ENCODE results near the gene KPNA2. TPM values are rescaled to one million over a fixed set of nuclear protein-coding genes. Genes with fewer than 3 reads are reported as not detected.
A peak's percentile ranks its signal among the peaks of the same experiment; 100 is the strongest.
"Not testable (repeated sequence)": the region's sequence is repeated elsewhere in the genome, so short reads cannot be mapped to it uniquely, and the experiment has no call there.

KPNA2 gene
- total RNA-seq, 5 donors from 2014 or later (not counting 1 experiment from before 2014, with no cell fraction given) = 10.1 to 58.1 (median 13.9) TPM

- POLR2A ChIA-PET; H3K4me3 ChIP-seq (ENCODE audit: control insufficient read depth in 1 of 2, extremely low read depth in 1 of 2, low read length in 1 of 2); H3K27ac Mint-ChIP-seq; H3K4me1 ChIP-seq (ENCODE audit: control insufficient read depth in 1 of 2, extremely low read depth in 1 of 2, insufficient read depth in 2 of 2, low read length in 2 of 2); H3K27me3 Mint-ChIP-seq; H3K36me3 Mint-ChIP-seq; H3K36me3 ChIP-seq (ENCODE audit: control insufficient read depth in 2 of 2, extremely low read depth in 1 of 2, insufficient read depth in 1 of 2, low read length in 1 of 2); H3K27ac ChIP-seq (ENCODE audit: low read length); DNase-seq; H3K9me3 ChIP-seq; ATAC-seq (replicated peaks in 1 of 4); H3K27me3 ChIP-seq (replicated peaks in 1 of 2; ENCODE audit: control insufficient read depth in 2 of 2, extremely low read depth in 1 of 2, insufficient read depth in 2 of 2, low read length in 1 of 2); H3K9me3 Mint-ChIP-seq; H3K4me3 Mint-ChIP-seq: not testable (repeated sequence)
- peaks cover 14 to 16% (median 16%) of the 10 kb centered on the region in 3 donors for H3K4me1 Mint-ChIP-seq
- CTCF ChIA-PET = interaction anchor here in 1 of 2 donors (0.6 kb wide), 1 partner anchor 13 kb away, joined by 11 read pairs; the partner anchor contains the start of gene KPNA2
- WGBS (ENCODE audit: insufficient coverage) = 93% methylated on average over 8 of the region's 15 CpGs
Observed at GRCh38 chr17:68022547-68022946, 13.0 kb upstream of the KPNA2 start.

GRCh38 chr17:68029512-68030215 is 5.9 kb upstream of the KPNA2 start:
- no peaks in the 10 kb centered on the region for H3K9me3 ChIP-seq
- WGBS (ENCODE audit: insufficient coverage) = 92% methylated on average over 4 of the region's 8 CpGs
- CTCF ChIA-PET = interaction anchor here in 1 of 2 donors (0.7 kb wide), 1 partner anchor 57 kb away, joined by 6 read pairs; no protein-coding TSS in a partner anchor
- H3K27me3 ChIP-seq (replicated peaks in 1 of 2; ENCODE audit: control insufficient read depth in 2 of 2, extremely low read depth in 1 of 2, insufficient read depth in 2 of 2, low read length in 1 of 2) = no peaks in the 10 kb centered on the region
- POLR2A ChIA-PET = no interaction called here
- no peak overlapping the region for H3K27ac ChIP-seq (ENCODE audit: low read length)
- ATAC-seq (replicated peaks in 1 of 4) = no peak
- no peaks in the 10 kb centered on the region for H3K36me3 ChIP-seq (ENCODE audit: control insufficient read depth in 2 of 2, extremely low read depth in 1 of 2, insufficient read depth in 1 of 2, low read length in 1 of 2)
- no peak for DNase-seq
- H3K27me3 Mint-ChIP-seq = no peaks in the 10 kb centered on the region
- no peaks in the 10 kb centered on the region for H3K4me1 ChIP-seq (ENCODE audit: control insufficient read depth in 1 of 2, extremely low read depth in 1 of 2, insufficient read depth in 2 of 2, low read length in 2 of 2)
- H3K4me1 Mint-ChIP-seq = no peaks in the 10 kb centered on the region
- no peak overlapping the region for H3K27ac Mint-ChIP-seq
- H3K36me3 Mint-ChIP-seq = no peaks in the 10 kb centered on the region
- no peaks in the 10 kb centered on the region for H3K9me3 Mint-ChIP-seq
- H3K4me3 ChIP-seq (ENCODE audit: control insufficient read depth in 1 of 2, extremely low read depth in 1 of 2, low read length in 1 of 2) = no peak overlapping the region
- no peak overlapping the region for H3K4me3 Mint-ChIP-seq

GRCh38 chr17:68033636-68034451 is 1.7 kb upstream of the KPNA2 start:
- Mint-ChIP-seq H3K36me3 (peaks cover 4% of the 10 kb centered on the region), H3K9me3 (no peaks in the 10 kb centered on the region), H3K27ac (no peak overlapping the region), H3K4me1 (peaks cover 8 to 21% (median 14%) of the 10 kb centered on the region in 3 donors), H3K4me3 (no peak overlapping the region), H3K27me3 (no peaks in the 10 kb centered on the region)
- POLR2A ChIA-PET = interaction anchor here in 1 of 2 donors (0.7 kb wide), 1 partner anchor 482 kb away, joined by 3 read pairs; no protein-coding TSS in a partner anchor
- 96% methylated on average over 4 of the region's 7 CpGs for WGBS (ENCODE audit: insufficient coverage)
- ATAC-seq (replicated peaks in 1 of 4) = no peak
- H3K27me3 ChIP-seq (replicated peaks in 1 of 2; ENCODE audit: control insufficient read depth in 2 of 2, extremely low read depth in 1 of 2, insufficient read depth in 2 of 2, low read length in 1 of 2) = no peaks in the 10 kb centered on the region
- no peak for DNase-seq
- CTCF ChIA-PET = no interaction called here
- no peak overlapping the region for H3K4me3 ChIP-seq (ENCODE audit: control insufficient read depth in 1 of 2, extremely low read depth in 1 of 2, low read length in 1 of 2)
- peaks cover 7 to 12% of the 10 kb centered on the region in 2 experiments for H3K4me1 ChIP-seq (ENCODE audit: control insufficient read depth in 1 of 2, extremely low read depth in 1 of 2, insufficient read depth in 2 of 2, low read length in 2 of 2)
- H3K36me3 ChIP-seq (ENCODE audit: control insufficient read depth in 2 of 2, extremely low read depth in 1 of 2, insufficient read depth in 1 of 2, low read length in 1 of 2) = peaks cover 0 to 6% of the 10 kb centered on the region in 2 donors
- no peaks in the 10 kb centered on the region for H3K9me3 ChIP-seq
- H3K27ac ChIP-seq (ENCODE audit: low read length) = no peak overlapping the region

GRCh38 chr17:68034452-68034776 is 1.1 kb upstream of the KPNA2 start:
- Mint-ChIP-seq H3K4me1 (peaks cover 8 to 21% (median 14%) of the 10 kb centered on the region in 3 donors), H3K27ac (no peak overlapping the region), H3K9me3 (no peaks in the 10 kb centered on the region), H3K36me3 (peaks cover 7% of the 10 kb centered on the region), H3K4me3 (no peak overlapping the region), H3K27me3 (no peaks in the 10 kb centered on the region)
- H3K4me3 ChIP-seq (ENCODE audit: control insufficient read depth in 1 of 2, extremely low read depth in 1 of 2, low read length in 1 of 2) = no peak overlapping the region
- no peaks in the 10 kb centered on the region for H3K9me3 ChIP-seq
- peaks cover 0 to 8% of the 10 kb centered on the region in 2 donors for H3K36me3 ChIP-seq (ENCODE audit: control insufficient read depth in 2 of 2, extremely low read depth in 1 of 2, insufficient read depth in 1 of 2, low read length in 1 of 2)
- ChIA-PET CTCF (no interaction called here), POLR2A (no interaction called here)
- H3K27ac ChIP-seq (ENCODE audit: low read length) = no peak overlapping the region
- no peaks in the 10 kb centered on the region for H3K27me3 ChIP-seq (replicated peaks in 1 of 2; ENCODE audit: control insufficient read depth in 2 of 2, extremely low read depth in 1 of 2, insufficient read depth in 2 of 2, low read length in 1 of 2)
- WGBS (ENCODE audit: insufficient coverage) = no CpG with 5 or more reads among the region's 1 CpG
- DNase-seq (no peak), ATAC-seq (replicated peaks in 1 of 4) (no peak)
- H3K4me1 ChIP-seq (ENCODE audit: control insufficient read depth in 1 of 2, extremely low read depth in 1 of 2, insufficient read depth in 2 of 2, low read length in 2 of 2) = peaks cover 7 to 12% of the 10 kb centered on the region in 2 experiments

- Mint-ChIP-seq H3K36me3 (peaks cover 7% of the 10 kb centered on the region), H3K27ac (peak overlapping the region; percentile 53 to 78), H3K9me3 (no peaks in the 10 kb centered on the region), H3K4me3 (peak overlapping the region; percentile 78 to 95 (median 91)), H3K27me3 (no peaks in the 10 kb centered on the region), H3K4me1 (peaks cover 8 to 21% (median 14%) of the 10 kb centered on the region in 3 donors)
- no peaks in the 10 kb centered on the region for H3K27me3 ChIP-seq (replicated peaks in 1 of 2; ENCODE audit: control insufficient read depth in 2 of 2, extremely low read depth in 1 of 2, insufficient read depth in 2 of 2, low read length in 1 of 2)
- peaks cover 0 to 8% of the 10 kb centered on the region in 2 donors for H3K36me3 ChIP-seq (ENCODE audit: control insufficient read depth in 2 of 2, extremely low read depth in 1 of 2, insufficient read depth in 1 of 2, low read length in 1 of 2)
- ATAC-seq (replicated peaks in 1 of 4) = peak; percentile 80 to 89 (median 86)
- POLR2A ChIA-PET = interaction anchor here in 1 of 2 donors (0.6 to 0.8 kb wide), 3 partner anchors 16 to 692 kb away, joined by 4 read pairs; no protein-coding TSS in a partner anchor
- H3K4me3 ChIP-seq (ENCODE audit: control insufficient read depth in 1 of 2, extremely low read depth in 1 of 2, low read length in 1 of 2) = peak overlapping the region in 1 of 2 donors; percentile 23
- peaks cover 7 to 12% of the 10 kb centered on the region in 2 experiments for H3K4me1 ChIP-seq (ENCODE audit: control insufficient read depth in 1 of 2, extremely low read depth in 1 of 2, insufficient read depth in 2 of 2, low read length in 2 of 2)
- no peaks in the 10 kb centered on the region for H3K9me3 ChIP-seq
- 0% methylated on average over 8 of the region's 27 CpGs for WGBS (ENCODE audit: insufficient coverage)
- CTCF ChIA-PET = interaction anchor here (0.6 to 0.8 kb wide), 4 partner anchors 10 to 289 kb away, joined by 3 to 7 read pairs (median 5); no protein-coding TSS in a partner anchor
- DNase-seq = peak in 29 of 35 experiments; percentile 63 to 90 (median 84)
- no peak overlapping the region for H3K27ac ChIP-seq (ENCODE audit: low read length)
Observed at GRCh38 chr17:68035131-68035522, 408 bp upstream of the KPNA2 start.
